HG03159 (cell line): ENCODE measurements around the gene AZIN2.

ENCODE experiments used
- ATAC-seq: cut with Tn5 transposase; IDR thresholded peaks from one replicate; pipeline ENCODE4 v1.9.1; 2021; ENCODE audit warnings: mild to moderate bottlenecking, moderate library complexity; ENCODE audit not compliant: unreplicated experiment

Gene AZIN2

GRCh38 chr1:33149453-33150190 is 68.7 kb downstream of the AZIN2 start:
- ATAC-seq: no peak

DNA sequence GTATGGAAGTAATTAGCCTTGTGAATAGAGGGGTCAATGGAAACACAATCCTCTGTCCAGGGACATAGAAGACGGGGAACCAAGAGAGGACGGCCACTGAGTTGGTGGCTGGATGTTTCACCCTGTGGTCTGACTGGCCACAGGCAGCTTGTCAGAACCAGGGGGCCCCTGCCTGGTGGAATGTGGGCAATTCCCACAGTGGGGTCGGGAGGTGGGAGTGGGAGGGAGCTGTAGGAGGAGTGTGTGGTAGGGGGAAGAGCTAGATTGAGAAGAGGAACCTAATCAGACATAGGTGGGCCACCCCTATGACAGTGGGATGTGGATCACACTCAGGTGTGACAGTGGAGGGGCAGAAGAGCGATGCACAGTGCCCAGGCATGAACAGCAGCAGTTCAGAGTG is 69.6 kb downstream of the AZIN2 start:
- ATAC-seq: no peak

GRCh38 chr1:33151116-33151515 is 70.2 kb downstream of the AZIN2 start:
- no peak for ATAC-seq

DNA sequence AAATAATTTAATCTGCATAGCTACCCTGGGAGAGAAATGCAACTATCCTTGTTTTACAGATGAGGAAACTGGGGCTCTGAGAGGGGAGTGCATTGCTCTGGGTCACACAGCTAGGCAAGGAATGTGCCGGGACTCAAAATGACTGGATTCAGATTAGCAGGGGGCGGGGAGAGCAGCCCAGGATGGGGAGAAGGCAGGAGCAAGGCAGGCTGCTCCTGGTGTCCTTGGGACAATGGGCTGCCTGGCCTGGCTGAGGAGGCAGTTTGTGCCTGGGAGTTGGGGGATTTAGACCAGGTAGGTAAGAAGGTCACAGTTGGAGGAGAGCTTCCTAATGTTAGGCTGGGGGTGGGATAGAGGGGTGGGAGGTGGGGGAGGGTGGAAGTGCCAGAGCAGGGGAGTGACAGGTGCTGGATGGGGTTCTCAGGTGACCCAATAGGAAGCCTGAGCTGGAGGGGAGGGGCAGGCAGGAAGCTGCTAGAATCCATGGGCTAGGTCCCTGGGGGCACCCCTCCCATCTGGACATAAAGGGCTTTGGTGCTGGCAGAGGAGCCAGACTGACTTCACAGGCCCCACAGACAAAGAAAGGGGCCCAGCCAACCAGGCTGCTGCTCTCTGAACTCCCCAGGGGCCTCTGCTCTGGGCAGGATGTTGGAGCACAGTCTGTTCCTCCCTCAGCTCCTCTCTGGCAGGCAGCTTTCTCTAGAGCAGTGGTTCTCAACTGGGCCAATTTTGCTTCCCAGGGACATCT is 71.9 kb downstream of the AZIN2 start:
- ATAC-seq: no peak

DNA sequence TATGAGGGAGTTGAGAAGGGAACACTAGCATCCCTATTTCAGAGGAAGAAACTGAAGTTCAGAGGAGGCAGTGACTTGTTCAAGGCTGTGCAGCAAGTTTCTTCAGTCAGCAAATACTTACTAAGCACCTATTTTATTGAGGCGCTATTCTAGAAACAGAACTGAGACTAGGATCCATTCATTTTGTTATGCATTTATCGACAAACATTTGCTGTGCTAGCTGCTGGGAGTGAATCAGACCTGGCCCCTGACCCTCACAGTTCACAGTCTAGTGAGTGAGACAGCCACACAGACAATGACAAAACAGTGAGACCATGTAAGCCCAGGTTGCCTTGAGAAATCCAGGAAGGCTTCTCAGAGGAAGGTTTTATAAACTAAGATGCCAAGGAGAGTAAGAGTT is 72.7 kb downstream of the AZIN2 start:
- no peak for ATAC-seq

DNA sequence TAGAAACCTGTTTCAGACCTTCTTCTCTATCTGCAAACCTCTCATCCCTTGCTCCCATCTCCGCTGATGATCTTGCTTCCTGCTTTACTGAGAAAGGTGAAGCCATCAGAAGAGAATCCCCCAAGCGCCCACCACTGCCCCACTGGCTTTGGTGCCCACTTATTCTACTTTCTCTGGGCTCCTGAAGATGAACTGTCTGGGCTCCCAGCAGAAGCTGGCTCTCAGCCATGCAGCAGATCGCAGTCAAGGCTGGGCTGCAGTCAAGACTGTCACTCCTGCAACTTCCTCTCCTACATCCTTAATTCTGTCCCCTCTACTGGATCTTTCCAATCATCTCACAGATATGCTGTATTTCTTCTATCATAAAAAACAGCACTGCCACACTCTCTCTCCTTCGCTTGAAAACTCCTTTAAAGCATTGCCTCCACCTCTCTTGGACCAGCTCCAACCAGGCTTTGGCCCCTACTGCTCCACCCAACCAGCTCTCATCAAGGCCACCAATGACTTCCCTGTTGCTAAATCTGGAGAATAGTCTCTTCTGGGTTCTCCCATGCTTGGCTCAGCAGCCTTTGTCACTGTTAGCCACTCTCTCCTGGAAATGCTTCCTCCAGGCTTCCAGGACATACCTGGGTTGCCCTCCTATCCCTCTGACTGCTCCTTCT is 75.1 kb downstream of the AZIN2 start:
- ATAC-seq: no peak

DNA sequence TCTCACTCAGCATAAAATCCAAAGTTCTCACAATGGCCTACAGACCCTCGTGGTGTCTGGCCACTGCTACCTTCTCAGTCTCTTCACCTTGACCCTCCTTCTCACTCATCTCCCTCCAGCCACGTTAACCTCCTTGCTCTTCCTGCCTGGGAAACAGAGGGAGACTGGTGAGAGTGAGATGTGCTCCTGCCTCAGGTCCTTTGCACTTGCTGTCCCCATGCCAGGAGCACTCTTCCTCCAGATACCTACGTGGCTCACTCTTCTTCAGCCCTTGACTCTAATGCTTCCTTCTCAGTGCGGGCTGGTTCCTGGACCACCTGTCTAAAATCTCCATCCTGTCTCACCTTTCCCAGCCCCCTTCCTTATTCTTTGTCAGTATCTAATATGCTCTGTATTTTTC is 76.2 kb downstream of the AZIN2 start:
- no peak for ATAC-seq

- ATAC-seq: no peak
These were observed 77.4 kb downstream of the AZIN2 start for GRCh38 chr1:33158366-33158765.

GRCh38 chr1:33159577-33159976 is 78.6 kb downstream of the AZIN2 start:
- no peak for ATAC-seq

- ATAC-seq: no peak
These were observed 80.2 kb downstream of the AZIN2 start for GRCh38 chr1:33161061-33161681.

DNA sequence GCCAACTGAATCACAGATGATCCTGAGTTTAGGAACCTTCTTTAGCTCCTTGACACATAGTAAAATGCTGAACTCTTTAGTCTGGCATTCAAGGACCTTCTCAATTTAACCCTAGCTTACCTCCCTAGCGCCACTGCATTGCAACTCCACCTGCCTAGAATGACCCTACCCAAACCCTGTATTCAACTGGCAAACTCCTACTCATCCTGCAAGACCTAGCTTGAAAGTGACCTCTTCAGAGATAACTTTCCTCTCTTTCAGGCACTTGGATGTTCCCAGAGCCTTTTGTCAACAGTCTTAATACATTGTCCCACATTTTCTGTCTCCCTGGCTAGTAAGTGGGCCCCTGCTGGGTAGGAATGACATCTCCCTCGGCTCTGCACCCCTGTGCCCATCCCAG is 81.2 kb downstream of the AZIN2 start:
- no peak for ATAC-seq

GRCh38 chr1:33163621-33164519 is 82.9 kb downstream of the AZIN2 start:
- ATAC-seq: no peak

- no peak for ATAC-seq
These were observed 84.3 kb downstream of the AZIN2 start for GRCh38 chr1:33165209-33165608.

DNA sequence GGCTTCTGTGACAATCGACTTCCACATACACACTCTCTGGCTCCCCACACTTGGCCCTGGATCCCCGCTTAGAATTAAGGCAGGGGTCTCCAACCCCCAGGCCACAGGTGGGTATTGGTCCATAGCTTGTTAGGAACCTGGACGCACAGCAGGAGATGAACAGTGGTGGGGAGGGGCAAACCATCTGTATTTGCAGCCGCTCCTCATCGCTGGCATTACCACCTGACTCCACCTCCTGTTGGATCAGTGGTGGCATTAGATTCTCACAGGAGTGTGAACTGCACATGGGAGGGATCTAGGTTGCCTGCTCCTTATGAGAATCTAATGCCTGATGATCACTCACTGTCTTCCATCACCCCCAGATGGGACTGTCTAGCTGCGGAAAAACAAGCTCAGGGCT is 84.9 kb downstream of the AZIN2 start:
- ATAC-seq: no peak

DNA sequence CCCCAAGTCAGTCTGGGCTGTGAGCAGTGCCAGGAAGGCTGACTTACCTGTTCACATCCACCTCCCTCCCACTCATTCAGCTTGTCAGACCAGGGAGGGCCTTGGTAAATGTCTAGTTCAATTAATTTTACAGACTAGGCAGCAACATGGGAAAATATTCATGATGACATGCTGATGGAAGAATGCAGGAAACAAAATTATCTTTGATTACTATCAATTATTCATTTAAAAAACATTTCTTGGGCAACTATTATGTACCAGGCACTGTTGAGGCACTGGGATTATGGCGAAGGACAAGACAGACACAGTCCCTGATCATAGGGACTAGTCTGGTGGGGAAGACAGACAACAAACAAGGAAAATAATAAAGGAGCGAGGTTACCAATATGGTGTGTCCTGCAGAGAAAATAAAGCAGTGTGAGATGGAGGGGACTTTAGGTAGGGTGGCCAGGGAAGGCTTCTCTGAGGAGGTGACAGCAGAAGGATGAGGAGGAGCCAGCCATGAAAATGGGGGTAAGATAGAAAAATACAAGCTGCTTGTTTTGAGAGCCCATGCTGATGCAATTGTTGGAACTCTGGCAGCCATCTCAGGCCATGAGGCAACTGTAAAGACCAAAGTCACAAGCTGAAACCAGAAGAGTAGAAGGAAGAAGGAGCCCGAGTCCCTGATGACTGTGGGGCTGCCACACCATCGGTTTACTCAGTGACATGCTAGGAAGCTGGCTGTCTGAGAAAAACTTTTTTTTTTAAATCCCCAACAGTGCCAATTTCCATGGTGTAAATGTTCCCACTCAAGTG is 86.9 kb downstream of the AZIN2 start:
- ATAC-seq: no peak

GRCh38 chr1:33168556-33169289 is 87.8 kb downstream of the AZIN2 start:
- no peak for ATAC-seq

GRCh38 chr1:33169290-33170055 is 88.5 kb downstream of the AZIN2 start:
- ATAC-seq: no peak
